ENCODE results near the gene FIGNL2.
"Not testable (repeated sequence)": the region's sequence is repeated elsewhere in the genome, so short reads cannot be mapped to it uniquely, and the experiment has no call there.

Gene FIGNL2

GRCh38 chr12:51836041-51836826, 12.3 kb downstream of the FIGNL2 start:
- DNase-seq (ENCODE audit: low spot score): no peak

- no peak for DNase-seq (ENCODE audit: low spot score)
Measured at GRCh38 chr12:51834411-51834810, 14.1 kb downstream of the FIGNL2 start.

- no peak for DNase-seq (ENCODE audit: low spot score)
Measured at GRCh38 chr12:51833448-51834227, 14.9 kb downstream of the FIGNL2 start.

DNA sequence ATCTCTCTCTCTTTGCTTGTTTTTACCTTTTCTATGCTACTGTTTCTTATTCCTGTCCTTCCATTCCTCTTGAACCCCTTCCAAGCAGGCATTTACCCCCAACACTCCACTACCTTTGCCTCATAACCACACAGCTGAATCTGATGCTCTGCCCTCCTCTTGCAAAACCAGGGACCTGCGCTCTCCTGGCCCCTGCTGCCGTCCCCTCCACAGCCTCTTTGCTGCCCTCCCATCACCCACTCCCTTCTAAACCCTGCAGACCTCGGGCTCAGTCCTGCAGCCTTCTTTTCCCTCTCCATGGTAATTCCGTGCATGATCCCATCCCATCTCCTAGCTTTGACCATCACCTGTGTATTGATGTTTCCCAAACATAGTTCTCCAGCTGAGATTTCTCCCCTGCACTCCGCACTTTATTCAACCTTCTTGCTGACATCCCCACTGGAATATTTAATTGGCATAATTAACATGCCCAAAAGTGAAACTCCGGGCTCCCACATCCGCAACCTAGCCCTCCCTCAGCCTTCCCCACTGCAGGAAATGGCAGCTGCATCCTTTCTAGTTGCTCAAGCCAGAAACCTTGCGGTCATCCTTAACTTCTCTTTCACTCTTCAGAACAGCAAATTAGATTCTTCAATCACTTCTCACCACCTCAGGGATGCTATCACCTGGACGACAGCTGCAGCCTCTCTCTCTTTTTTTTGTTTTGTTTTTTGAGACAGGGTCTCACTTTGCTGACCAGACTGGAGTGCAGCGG, 16.0 kb downstream of the FIGNL2 start:
- no peak for DNase-seq (ENCODE audit: low spot score)

DNA sequence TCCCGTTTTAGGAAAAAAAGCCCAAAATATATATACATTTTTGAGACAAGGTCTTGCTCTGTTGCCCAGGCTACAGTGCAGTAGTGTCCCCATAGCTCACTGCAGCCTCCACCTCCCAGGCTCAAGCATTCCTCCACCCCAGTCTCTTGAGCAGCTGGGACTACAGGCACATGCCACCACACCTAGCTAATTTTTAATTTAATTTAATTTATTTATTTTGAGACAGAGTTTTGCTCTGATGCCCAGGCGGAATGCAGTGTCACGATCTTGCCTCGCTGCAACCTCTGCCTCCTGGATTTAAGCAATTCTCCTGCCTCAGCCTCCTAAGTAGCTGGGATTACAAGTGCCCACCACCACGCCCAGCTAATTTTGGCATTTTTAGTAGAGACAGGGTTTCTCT, 16.7 kb downstream of the FIGNL2 start:
- DNase-seq (ENCODE audit: low spot score): not testable (repeated sequence)

DNA sequence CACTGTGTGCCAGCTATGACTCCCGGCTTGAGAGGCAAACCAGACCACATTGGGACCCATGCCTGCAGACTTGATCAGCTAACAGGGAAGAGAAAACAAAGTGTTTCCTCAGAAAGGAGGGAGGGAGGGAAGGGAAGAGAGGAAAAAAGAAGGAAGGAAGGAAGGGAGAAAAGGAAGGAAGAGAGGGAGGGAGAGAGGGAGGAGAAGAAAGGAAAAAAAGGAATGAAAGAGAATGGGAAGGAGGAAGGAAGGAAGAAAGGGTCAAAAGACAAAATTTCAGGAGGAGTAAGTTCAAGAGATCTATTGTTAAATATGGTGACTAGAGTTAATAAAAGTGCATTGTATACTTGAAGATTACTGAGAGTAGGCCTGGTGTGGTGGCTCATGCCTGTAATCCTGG, 18.9 kb downstream of the FIGNL2 start:
- no peak for DNase-seq (ENCODE audit: low spot score)

DNA sequence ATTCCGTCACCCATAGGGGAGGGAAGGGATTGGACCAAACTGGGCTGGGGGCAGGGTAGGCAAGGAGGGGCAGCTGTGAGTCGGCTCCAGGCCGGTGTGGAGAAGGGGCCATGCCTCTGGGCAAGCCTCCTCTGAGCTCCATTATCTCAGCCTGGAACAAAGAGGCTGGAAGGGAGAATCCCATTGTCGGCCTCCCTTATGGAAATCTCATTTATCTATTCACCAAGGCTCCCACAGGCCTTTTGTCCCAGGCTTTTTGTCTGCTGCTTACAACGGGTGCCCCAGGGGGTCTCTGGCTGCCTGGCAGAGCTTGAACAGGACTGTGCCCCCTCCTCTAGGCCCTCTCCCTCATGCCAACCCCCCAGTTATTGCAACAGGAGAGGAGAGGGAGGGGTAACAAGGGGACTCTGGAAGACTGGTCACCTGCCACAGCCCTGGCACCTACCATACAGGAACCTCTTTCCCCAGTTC, 19.5 kb downstream of the FIGNL2 start:
- DNase-seq (ENCODE audit: low spot score): no peak

- peak; percentile 9 for DNase-seq (ENCODE audit: low spot score)
Measured at GRCh38 chr12:51827925-51828818, 20.3 kb downstream of the FIGNL2 start.

GRCh38 chr12:51826881-51827280, 21.6 kb downstream of the FIGNL2 start:
- no peak for DNase-seq (ENCODE audit: low spot score)

GRCh38 chr12:51825216-51825615, 23.3 kb downstream of the FIGNL2 start:
- DNase-seq (ENCODE audit: low spot score): no peak

- DNase-seq (ENCODE audit: low spot score): peak; percentile 54
Measured at GRCh38 chr12:51823875-51824565, 24.5 kb downstream of the FIGNL2 start.

GRCh38 chr12:51822956-51823355, 25.6 kb downstream of the FIGNL2 start:
- DNase-seq (ENCODE audit: low spot score): no peak

GRCh38 chr12:51822261-51822616, 26.3 kb downstream of the FIGNL2 start:
- no peak for DNase-seq (ENCODE audit: low spot score)

- DNase-seq (ENCODE audit: low spot score): peak; percentile 26
Measured at GRCh38 chr12:51821440-51822260, 26.9 kb downstream of the FIGNL2 start.

GRCh38 chr12:51820526-51821439, 27.7 kb downstream of the FIGNL2 start:
- DNase-seq (ENCODE audit: low spot score): peak; percentile 81

DNA sequence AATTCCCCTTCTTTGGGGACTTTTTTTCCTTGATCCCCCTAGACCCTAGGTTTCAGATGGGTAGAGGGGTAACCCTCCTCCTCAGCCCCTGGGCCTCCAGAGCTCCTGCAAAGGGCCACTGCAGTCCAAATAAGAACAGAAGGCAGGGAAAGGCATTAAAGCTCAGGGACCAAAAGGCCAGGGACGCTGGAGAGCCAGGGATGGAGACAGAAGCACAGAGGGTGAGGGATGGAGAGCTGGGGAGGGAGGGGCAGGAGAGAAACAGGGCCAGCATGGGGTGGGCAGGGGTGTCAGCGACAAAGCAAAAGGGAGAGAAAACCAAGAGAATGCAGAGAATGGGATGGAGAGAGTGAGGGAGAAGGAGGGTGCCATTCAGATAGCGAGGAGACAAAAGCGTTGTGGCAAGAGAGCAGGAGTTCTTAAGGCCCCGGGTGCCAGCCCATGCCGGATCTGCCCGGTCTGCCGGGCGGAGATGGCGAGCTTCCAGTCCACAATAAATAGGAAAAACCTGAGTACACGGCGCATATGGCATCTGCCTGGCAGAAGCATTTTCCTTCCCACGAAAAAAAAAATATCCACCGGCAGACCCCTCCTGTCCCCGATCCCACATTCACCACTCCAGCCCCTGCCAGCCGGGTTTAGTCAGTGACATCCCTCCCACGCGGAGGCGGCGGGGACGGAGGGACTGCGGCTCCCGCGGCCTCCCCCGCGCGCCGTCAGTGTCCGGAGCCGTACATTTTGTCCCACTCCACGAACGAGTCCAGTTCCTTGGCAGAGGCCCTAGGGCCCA, 28.6 kb downstream of the FIGNL2 start:
- DNase-seq (ENCODE audit: low spot score): no peak

- DNase-seq (ENCODE audit: low spot score): no peak
Measured at GRCh38 chr12:51818566-51819300, 29.8 kb downstream of the FIGNL2 start.

Data from CD4-positive, alpha-beta T cell treated with Interleukin-2 at 100 ng/mL for 4 hours (primary cell).